Trophoblast cell (in vitro differentiated cells and primary cell): ENCODE results near the gene VPS13C.

Experiments used
- DNase-seq, 2 donors: peaks; one replicate each; pipeline ENCODE4 v3.0.0-alpha.2; 2016
- H2AFZ ChIP-seq: 2 replicates; pipeline ENCODE4 v1.6.1; 2013; ENCODE audit warnings: low read length, moderate library complexity, mild to moderate bottlenecking; ENCODE audit not compliant: insufficient read depth, poor library complexity
- H2AK5ac ChIP-seq: 2 replicates; pipeline ENCODE4 v1.6.1; 2013; ENCODE audit warnings: mild to moderate bottlenecking, low read length
- H2BK120ac ChIP-seq: 2 replicates; pipeline ENCODE4 v1.6.1; 2013; ENCODE audit warnings: low read length, mild to moderate bottlenecking, moderate library complexity; ENCODE audit not compliant: insufficient read depth, poor library complexity
- H2BK12ac ChIP-seq: 2 replicates; pipeline ENCODE4 v1.6.1; 2013; ENCODE audit warnings: mild to moderate bottlenecking, low read length, moderate library complexity
- H2BK5ac ChIP-seq: 2 replicates; pipeline ENCODE4 v1.6.1; 2013; ENCODE audit warnings: low read length, low read depth, moderate library complexity, mild to moderate bottlenecking; ENCODE audit not compliant: poor library complexity
- H3K14ac ChIP-seq: 2 replicates; pipeline ENCODE4 v1.6.1; 2013; ENCODE audit warnings: mild to moderate bottlenecking, low read length
- H3K18ac ChIP-seq: 2 replicates; pipeline ENCODE4 v1.6.1; 2013; ENCODE audit warnings: mild to moderate bottlenecking, low read length
- H3K23ac ChIP-seq: 2 replicates; pipeline ENCODE4 v1.6.1; 2013; ENCODE audit warnings: low read length
- H3K27ac ChIP-seq: 2 replicates; pipeline ENCODE4 v1.5.1; 2013; ENCODE audit warnings: low read depth, mild to moderate bottlenecking, inconsistent platforms, low read length, moderate library complexity
- H3K27me3 ChIP-seq: 2 replicates; pipeline ENCODE4 v1.6.1; 2013; ENCODE audit warnings: inconsistent platforms, mild to moderate bottlenecking, low read length, moderate library complexity; ENCODE audit not compliant: insufficient read depth
- H3K36me3 ChIP-seq, 2 experiments: 1 replicate in 1 of 2; 2 replicates in 1 of 2; pipeline ENCODE4 v1.6.1; 2013; ENCODE audit warnings: low read length in 2 of 2, mild to moderate bottlenecking in 2 of 2, moderate library complexity in 1 of 2; ENCODE audit not compliant: insufficient read depth in 2 of 2, control insufficient read depth in 1 of 2
- H3K4ac ChIP-seq: 2 replicates; pipeline ENCODE4 v1.6.1; 2013; ENCODE audit warnings: low read depth, mild to moderate bottlenecking, low read length, moderate library complexity
- H3K4me1 ChIP-seq, 2 experiments: 1 replicate in 1 of 2; 2 replicates in 1 of 2; pipeline ENCODE4 v1.6.1; 2013; ENCODE audit warnings: low read length in 2 of 2, mild to moderate bottlenecking in 2 of 2, moderate library complexity in 1 of 2; ENCODE audit not compliant: insufficient read depth in 2 of 2, control insufficient read depth in 1 of 2
- H3K4me2 ChIP-seq: 2 replicates; pipeline ENCODE4 v1.6.1; 2013; ENCODE audit warnings: inconsistent platforms, mild to moderate bottlenecking, low read length, moderate library complexity
- H3K4me3 ChIP-seq: 2 replicates; pipeline ENCODE4 v1.5.1; 2013; ENCODE audit warnings: mild to moderate bottlenecking, low read depth, low read length, inconsistent platforms
- H3K79me1 ChIP-seq: one replicate; pipeline ENCODE4 v1.6.1; 2013; ENCODE audit warnings: low read length
- H3K79me2 ChIP-seq: 2 replicates; pipeline ENCODE4 v1.6.1; 2013; ENCODE audit warnings: low read length, mild to moderate bottlenecking; ENCODE audit not compliant: control insufficient read depth, insufficient read depth, poor library complexity
- H3K9ac ChIP-seq: 2 replicates; pipeline ENCODE4 v1.6.1; 2013; ENCODE audit warnings: mild to moderate bottlenecking, low read length
- H3K9me3 ChIP-seq: 2 replicates; pipeline ENCODE4 v1.6.1; 2013; ENCODE audit warnings: low read depth, mild to moderate bottlenecking, control low read depth, inconsistent platforms, low read length; ENCODE audit not compliant: insufficient read depth
- H4K12ac ChIP-seq: 2 replicates; pipeline ENCODE4 v1.6.1; 2013; ENCODE audit warnings: low read depth, mild to moderate bottlenecking, low read length, moderate library complexity
- H4K8ac ChIP-seq: 2 replicates; pipeline ENCODE4 v1.6.1; 2013; ENCODE audit warnings: low read depth, mild to moderate bottlenecking, low read length, moderate library complexity
- H4K91ac ChIP-seq: one replicate; pipeline ENCODE4 v1.6.1; 2013; ENCODE audit warnings: low read depth, mild to moderate bottlenecking, low read length, moderate library complexity
- WGBS: extraction: QIAGEN DNeasy Blood & Tissue Kit; methylation state at CpG from one replicate; pipeline ENCODE4 v1.1.7; 2013; ENCODE audit warnings: missing lambda C conversion rate; ENCODE audit not compliant: insufficient read length, insufficient coverage; ENCODE audit errors: extremely low coverage; 5-methylcytosine and 5-hydroxymethylcytosine counted together

Gene VPS13C

GRCh38 chr15:61943992-61944391 lies 116.3 kb downstream of the VPS13C start:
- Histone ChIP-seq H2AK5ac (no peak overlapping the region), H3K14ac (no peak overlapping the region), H3K4ac (no peak overlapping the region), H2AFZ (no peak overlapping the region), H3K9me3 (no peaks in the 10 kb centered on the region), H4K91ac (no peak overlapping the region), H3K27ac (no peak overlapping the region), H4K12ac (no peak overlapping the region), H3K36me3 (peaks cover 0 to 3% of the 10 kb centered on the region in 2 experiments), H2BK12ac (no peak overlapping the region), H3K9ac (no peak overlapping the region), H2BK120ac (no peak overlapping the region), H2BK5ac (no peak overlapping the region), H3K23ac (no peak overlapping the region), H3K4me1 (no peaks in the 10 kb centered on the region), H3K4me3 (no peak overlapping the region), H3K79me1 (no peaks in the 10 kb centered on the region), H3K79me2 (no peaks in the 10 kb centered on the region), H4K8ac (no peak overlapping the region), H3K27me3 (no peaks in the 10 kb centered on the region), H3K4me2 (no peak overlapping the region), H3K18ac (no peak overlapping the region)
- DNase-seq = no peak
- no CpG with 5 or more reads among the region's 2 CpGs for WGBS

- no peak overlapping the region for H3K27ac ChIP-seq
- no peaks in the 10 kb centered on the region for H3K4me1 ChIP-seq
- no peak overlapping the region for H4K8ac ChIP-seq
- no peaks in the 10 kb centered on the region for H3K9me3 ChIP-seq
- no peak overlapping the region for H2AFZ ChIP-seq
- no peak for DNase-seq
- H3K4me2 ChIP-seq = no peak overlapping the region
- no peak overlapping the region for H2BK5ac ChIP-seq
- H3K36me3 ChIP-seq = no peaks in the 10 kb centered on the region
- no CpG with 5 or more reads among the region's 1 CpG for WGBS
- no peak overlapping the region for H4K91ac ChIP-seq
- no peak overlapping the region for H3K9ac ChIP-seq
- no peak overlapping the region for H2AK5ac ChIP-seq
- no peak overlapping the region for H4K12ac ChIP-seq
- no peak overlapping the region for H3K18ac ChIP-seq
- no peak overlapping the region for H3K4me3 ChIP-seq
- H3K27me3 ChIP-seq = no peaks in the 10 kb centered on the region
- no peak overlapping the region for H3K4ac ChIP-seq
- no peak overlapping the region for H2BK12ac ChIP-seq
- H3K79me1 ChIP-seq = no peaks in the 10 kb centered on the region
- H2BK120ac ChIP-seq = no peak overlapping the region
- H3K79me2 ChIP-seq = no peaks in the 10 kb centered on the region
- no peak overlapping the region for H3K14ac ChIP-seq
- H3K23ac ChIP-seq = no peak overlapping the region
Observed at GRCh38 chr15:61938249-61938648, 122.0 kb downstream of the VPS13C start.

- Histone ChIP-seq H3K9me3 (no peaks in the 10 kb centered on the region), H3K4me3 (no peak overlapping the region), H3K79me1 (no peaks in the 10 kb centered on the region), H3K4me2 (no peak overlapping the region), H3K23ac (no peak overlapping the region), H2AFZ (no peak overlapping the region), H3K27me3 (no peaks in the 10 kb centered on the region), H3K79me2 (no peaks in the 10 kb centered on the region), H4K8ac (no peak overlapping the region), H2BK12ac (no peak overlapping the region), H3K9ac (no peak overlapping the region), H2BK5ac (no peak overlapping the region), H2AK5ac (no peak overlapping the region), H3K4me1 (no peaks in the 10 kb centered on the region), H3K4ac (no peak overlapping the region), H3K27ac (no peak overlapping the region), H3K18ac (no peak overlapping the region), H3K36me3 (no peaks in the 10 kb centered on the region), H4K12ac (no peak overlapping the region), H4K91ac (no peak overlapping the region), H2BK120ac (no peak overlapping the region), H3K14ac (no peak overlapping the region)
- WGBS = no CpG with 5 or more reads among the region's 4 CpGs
- DNase-seq = no peak
Observed at GRCh38 chr15:61936528-61937195, 123.6 kb downstream of the VPS13C start.

GRCh38 chr15:61935493-61935892 lies 124.8 kb downstream of the VPS13C start:
- no peak overlapping the region for H2BK5ac ChIP-seq
- no peaks in the 10 kb centered on the region for H3K79me2 ChIP-seq
- no peak overlapping the region for H3K27ac ChIP-seq
- H3K23ac ChIP-seq = no peak overlapping the region
- H4K12ac ChIP-seq = no peak overlapping the region
- no peak overlapping the region for H3K9ac ChIP-seq
- no peak overlapping the region for H2BK12ac ChIP-seq
- no peaks in the 10 kb centered on the region for H3K79me1 ChIP-seq
- no CpG with 5 or more reads among the region's 4 CpGs for WGBS
- no peaks in the 10 kb centered on the region for H3K36me3 ChIP-seq
- no peak overlapping the region for H3K14ac ChIP-seq
- no peak overlapping the region for H2BK120ac ChIP-seq
- no peak overlapping the region for H3K4ac ChIP-seq
- H3K4me1 ChIP-seq = no peaks in the 10 kb centered on the region
- no peak overlapping the region for H4K8ac ChIP-seq
- no peak overlapping the region for H2AK5ac ChIP-seq
- peak in 1 of 2 donors; percentile 17 for DNase-seq
- H4K91ac ChIP-seq = no peak overlapping the region
- H3K18ac ChIP-seq = no peak overlapping the region
- no peaks in the 10 kb centered on the region for H3K9me3 ChIP-seq
- H2AFZ ChIP-seq = no peak overlapping the region
- H3K27me3 ChIP-seq = no peaks in the 10 kb centered on the region
- no peak overlapping the region for H3K4me2 ChIP-seq
- no peak overlapping the region for H3K4me3 ChIP-seq
